ENCODE results near the gene TCF7L2.
A peak's percentile ranks its signal among the peaks of the same experiment; 100 is the strongest.
"Not testable (repeated sequence)": the region's sequence is repeated elsewhere in the genome, so short reads cannot be mapped to it uniquely, and the experiment has no call there.

Gene TCF7L2

GRCh38 chr10:113103131-113103840, 153.2 kb downstream of the TCF7L2 start:
- no peak for DNase-seq

- DNase-seq, result no peak
Observed at GRCh38 chr10:113104047-113104446, 154.0 kb downstream of the TCF7L2 start.

DNA sequence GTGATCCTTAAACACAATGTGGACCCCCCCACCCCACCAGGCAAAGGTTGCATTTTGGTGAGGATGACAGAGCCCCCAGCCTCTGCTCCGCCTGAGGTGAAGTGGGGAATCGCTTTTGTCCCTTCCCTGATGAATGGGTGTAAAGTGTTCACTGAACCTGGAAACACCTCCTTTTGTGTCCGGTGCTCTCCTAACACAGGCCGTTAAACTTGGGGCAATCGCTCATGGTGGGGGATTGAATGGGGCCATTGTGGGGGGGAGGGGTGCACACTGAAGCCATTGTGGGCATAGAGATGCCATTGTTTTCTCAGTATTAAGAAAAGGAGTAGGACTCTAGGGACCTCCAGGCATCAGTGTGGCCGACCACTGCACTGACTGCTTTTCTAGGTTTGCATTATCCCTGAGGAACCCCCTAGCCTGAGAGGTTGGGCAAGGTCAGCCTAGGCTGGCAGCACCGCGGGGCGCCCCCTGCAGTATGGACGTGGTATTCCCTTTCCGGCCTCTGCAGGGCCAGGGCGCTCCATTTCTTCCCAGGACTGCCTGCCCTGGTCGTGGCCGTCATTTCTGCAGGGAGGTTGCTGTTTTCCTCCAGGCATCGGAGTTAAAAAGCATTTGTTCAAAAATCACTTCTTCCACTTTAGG, 158.3 kb downstream of the TCF7L2 start:
- DNase-seq, result no peak

GRCh38 chr10:113108948-113109347, 158.9 kb downstream of the TCF7L2 start:
- DNase-seq, result no peak

DNA sequence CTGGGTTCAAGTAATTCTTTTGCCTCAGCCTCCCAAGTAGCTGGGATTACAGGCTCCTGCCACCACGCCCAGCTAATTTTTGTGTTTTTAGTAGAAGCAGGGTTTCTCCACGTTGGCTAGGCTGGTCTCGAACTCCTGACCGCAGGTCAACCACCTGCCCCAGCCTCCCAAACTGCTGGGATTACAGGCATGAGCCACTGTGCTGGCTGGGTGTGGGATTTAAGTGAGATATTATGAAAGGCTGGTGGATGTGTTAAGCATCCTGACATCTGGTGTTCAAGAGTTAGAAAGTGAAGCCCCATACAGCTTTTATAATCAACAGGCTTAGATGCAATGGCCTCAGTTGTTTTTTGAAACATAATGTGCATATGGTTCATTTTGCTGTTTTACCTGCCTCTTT, 159.4 kb downstream of the TCF7L2 start:
- DNase-seq, result not testable (repeated sequence)

DNA sequence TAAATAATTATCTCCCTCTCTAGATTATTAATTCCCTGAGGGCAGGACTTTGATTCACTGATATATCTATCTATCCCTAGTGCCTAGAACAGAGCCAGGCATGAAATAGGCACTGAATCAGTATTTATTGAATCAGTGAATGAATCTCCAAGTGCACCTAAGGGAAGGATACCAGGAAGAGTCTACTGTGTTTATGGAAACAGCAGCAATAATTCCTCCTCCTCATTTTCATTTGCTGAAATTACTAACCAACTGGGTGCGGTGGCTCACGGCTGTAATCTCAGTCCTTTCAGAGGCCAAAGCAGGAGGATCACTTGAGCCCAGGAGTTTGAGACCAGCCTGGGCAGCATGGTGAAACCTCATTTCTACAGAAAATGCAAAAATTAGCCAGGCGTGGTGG, 161.2 kb downstream of the TCF7L2 start:
- no peak for DNase-seq

GRCh38 chr10:113111900-113112853, 162.1 kb downstream of the TCF7L2 start:
- DNase-seq, result no peak

- no peak for DNase-seq
Observed at GRCh38 chr10:113113241-113113640, 163.2 kb downstream of the TCF7L2 start.

DNA sequence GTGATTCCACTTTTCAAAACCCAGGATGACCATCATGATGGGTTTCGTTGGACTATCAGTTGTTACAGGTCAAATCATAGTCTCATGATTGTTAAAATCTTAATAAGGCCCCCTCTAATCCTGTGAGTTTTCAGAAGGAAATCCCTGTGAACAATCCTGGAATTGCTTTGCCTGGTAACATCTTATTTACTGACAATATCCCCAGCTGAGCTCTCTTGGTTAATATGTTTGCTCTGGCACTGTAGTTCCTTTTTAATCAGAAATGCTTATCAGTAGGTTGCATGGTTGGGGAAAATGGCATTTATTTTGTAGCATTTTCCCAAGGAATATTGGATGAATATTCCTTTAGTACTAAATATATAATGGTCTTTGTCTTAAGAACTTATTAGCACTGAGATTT, 163.9 kb downstream of the TCF7L2 start:
- DNase-seq, result no peak

GRCh38 chr10:113115556-113115955, 165.5 kb downstream of the TCF7L2 start:
- no peak for DNase-seq

- DNase-seq, result no peak
Observed at GRCh38 chr10:113118882-113119281, 168.8 kb downstream of the TCF7L2 start.

- no peak for DNase-seq
Observed at GRCh38 chr10:113119801-113120200, 169.8 kb downstream of the TCF7L2 start.

- DNase-seq, result no peak
Observed at GRCh38 chr10:113121153-113121552, 171.1 kb downstream of the TCF7L2 start.

DNA sequence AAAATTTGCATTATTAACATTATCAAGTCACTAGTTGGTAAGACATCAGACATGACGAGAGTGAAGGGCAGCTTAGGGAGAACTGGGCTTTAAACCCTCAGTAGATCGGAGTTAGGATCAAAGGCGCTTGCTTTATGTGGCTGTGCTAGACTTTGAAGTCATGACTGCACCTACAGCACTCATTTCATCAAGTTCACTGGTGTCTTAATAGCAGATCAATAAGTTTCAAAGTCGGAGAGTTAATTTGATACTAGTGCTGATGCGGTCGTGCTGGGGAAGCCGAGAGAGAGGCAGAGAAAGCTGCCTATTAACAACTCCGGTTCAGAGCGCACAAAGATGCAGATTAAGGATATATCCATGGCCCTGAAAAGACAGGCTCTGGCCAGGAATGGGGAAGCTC, 172.9 kb downstream of the TCF7L2 start:
- DNase-seq, result no peak

DNA sequence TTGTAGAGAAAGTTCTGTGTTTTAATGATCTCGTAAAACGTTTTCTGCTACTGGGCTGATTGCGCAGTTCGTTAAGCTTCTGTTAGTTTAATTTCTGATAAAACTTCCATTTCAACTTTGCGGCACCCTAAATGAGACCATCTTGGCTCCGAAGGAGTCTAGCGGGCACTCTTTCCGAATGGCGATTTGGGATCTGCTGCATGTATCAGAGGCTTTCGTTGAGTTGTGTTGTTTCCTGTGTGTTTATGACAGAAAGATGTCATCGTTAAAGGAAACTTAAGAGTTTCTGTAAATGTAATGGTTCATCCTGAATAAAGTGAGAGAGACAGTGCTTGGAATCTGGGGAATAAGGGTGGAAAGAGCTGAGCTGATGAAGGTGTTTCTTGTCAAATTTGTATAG, 174.7 kb downstream of the TCF7L2 start:
- DNase-seq, result no peak

DNA sequence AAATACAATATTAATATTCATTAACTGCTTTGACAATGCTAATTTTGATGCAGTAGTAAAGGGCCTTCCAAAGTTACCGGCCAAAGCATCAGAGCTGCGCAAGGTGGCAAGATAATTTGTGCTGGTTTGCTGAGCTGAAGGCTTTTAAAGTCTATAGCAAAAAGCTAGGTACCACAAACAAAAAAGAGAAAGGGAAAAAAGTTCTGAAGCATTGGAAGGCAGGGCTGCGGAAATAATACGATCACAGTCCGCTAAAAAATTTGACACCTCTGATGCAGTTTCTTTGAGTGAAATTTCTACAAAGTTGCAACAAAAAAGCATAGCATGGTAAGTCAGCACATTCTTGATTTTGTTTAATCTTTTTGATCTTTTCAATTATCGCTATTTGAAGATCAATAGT, 175.6 kb downstream of the TCF7L2 start:
- no peak for DNase-seq

GRCh38 chr10:113126229-113127201, 176.5 kb downstream of the TCF7L2 start:
- peak; percentile 56 to 77 for DNase-seq

DNA sequence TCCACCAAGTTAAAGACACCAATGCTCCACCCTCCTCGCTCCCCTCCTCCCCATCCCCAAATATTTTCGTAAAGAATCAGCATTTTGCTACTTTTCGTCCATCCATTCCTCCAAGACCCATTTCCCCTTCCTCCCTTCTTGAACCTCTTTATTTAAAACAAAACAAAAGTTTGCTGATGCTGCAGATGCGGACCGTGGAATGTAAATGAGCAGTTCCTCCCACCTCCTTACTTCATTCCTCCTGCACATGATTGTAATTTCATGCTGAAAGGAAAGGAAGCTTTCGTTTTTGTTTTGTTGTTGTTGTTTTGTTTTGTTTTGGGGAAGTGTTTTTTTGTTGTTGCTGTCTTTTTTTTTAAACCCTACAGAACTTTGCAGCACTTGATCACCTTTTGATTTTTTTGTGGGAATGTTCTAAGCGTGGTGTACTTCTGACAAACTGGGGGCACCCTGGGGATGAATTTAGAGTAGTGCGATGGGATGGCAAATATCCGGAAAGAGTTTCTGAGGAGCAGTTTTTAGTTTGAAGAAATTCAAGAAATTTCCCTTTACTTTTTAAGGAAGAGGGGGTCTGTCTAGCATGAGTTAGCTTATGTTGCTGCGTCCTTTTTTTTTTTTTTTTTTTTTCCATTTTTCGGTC, 177.3 kb downstream of the TCF7L2 start:
- DNase-seq, result no peak

DNA sequence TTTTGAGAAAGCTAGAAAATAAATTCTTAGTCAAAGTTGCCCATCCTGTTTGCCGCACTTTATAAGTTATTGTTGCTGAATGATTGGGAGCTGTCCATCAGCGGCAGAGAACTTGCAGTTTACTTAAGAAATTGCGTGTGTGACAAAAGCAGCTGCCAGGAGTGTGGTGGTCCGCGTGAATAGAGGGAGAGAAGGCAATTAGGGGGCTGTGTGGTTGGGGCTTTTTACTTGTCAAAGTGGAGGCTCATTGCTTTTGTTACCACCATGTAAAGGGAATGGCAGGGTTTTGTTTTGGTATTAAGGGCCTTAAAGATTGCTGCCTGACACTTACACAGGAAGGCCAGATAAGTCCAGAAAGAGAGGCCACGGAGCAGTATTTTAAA, 177.8 kb downstream of the TCF7L2 start:
- no peak for DNase-seq

DNA sequence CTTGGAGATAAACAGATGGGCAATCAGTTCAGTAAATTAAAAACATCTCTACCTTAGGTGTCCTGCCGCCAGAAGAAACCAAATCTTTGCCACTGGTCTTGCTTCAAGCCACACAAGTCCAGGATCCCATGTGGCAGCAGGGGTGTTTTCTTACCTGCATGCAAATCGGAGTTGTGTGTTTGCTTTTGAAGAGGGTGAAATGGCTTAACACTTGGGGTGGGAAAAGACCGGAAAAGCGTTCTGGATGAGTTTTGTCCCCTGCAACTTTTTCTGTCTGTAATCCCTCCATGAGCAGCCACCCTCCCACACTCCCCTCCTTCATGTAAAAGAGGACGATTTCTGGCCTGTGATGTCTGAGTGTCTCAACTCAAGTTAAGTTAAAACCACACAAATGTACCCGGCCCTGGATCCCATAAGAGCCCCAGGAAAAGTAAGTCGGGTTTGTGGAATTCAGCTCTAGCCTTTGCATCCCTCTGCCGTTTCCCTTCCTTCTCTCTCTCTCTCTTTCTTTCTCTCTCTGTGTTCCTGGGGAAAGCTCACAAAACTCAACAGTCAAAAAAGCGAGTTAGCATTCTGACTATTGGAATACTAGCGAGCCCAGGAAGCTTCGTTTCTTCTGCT, 178.5 kb downstream of the TCF7L2 start:
- DNase-seq, result no peak

- no peak for DNase-seq
Observed at GRCh38 chr10:113129117-113129516, 179.1 kb downstream of the TCF7L2 start.

All from SHP77 (cell line).